Activated T-helper 1 cell treated with anti-CD3 and anti-CD28 coated beads, Interleukin-2, amount 50 U/mL, for 16 hours (primary cell): ENCODE results near the gene NOL4L.

Experiments
- DNase-seq, 2 donors: peaks; one replicate each; pipeline ENCODE4 v3.0.0-alpha.2; 2020; ENCODE audit warnings: low read depth in 1 of 2, low spot score in 1 of 2

The NOL4L gene

GRCh38 chr20:32541323-32542258 lies 43.5 kb downstream of the NOL4L start:
- no peak for DNase-seq

GRCh38 chr20:32539817-32540675 lies 45.1 kb downstream of the NOL4L start:
- DNase-seq: peak; percentile 47 to 51

- no peak for DNase-seq
Measured at GRCh38 chr20:32539026-32539816, 45.9 kb downstream of the NOL4L start.

GRCh38 chr20:32538526-32538939 lies 46.6 kb downstream of the NOL4L start:
- no peak for DNase-seq

GRCh38 chr20:32537657-32538525 lies 47.2 kb downstream of the NOL4L start:
- DNase-seq: no peak

GRCh38 chr20:32536851-32537656 lies 48.1 kb downstream of the NOL4L start:
- peak; percentile 33 to 50 for DNase-seq

- DNase-seq: peak; percentile 66 to 67
Measured at GRCh38 chr20:32535953-32536823, 48.9 kb downstream of the NOL4L start.

GRCh38 chr20:32535316-32535952 lies 49.7 kb downstream of the NOL4L start:
- no peak for DNase-seq

GRCh38 chr20:32534661-32535240 lies 50.4 kb downstream of the NOL4L start:
- DNase-seq: peak; percentile 33 to 44

GRCh38 chr20:32533732-32534131 lies 51.4 kb downstream of the NOL4L start:
- no peak for DNase-seq

GRCh38 chr20:32532246-32532645 lies 52.9 kb downstream of the NOL4L start:
- DNase-seq: no peak

- no peak for DNase-seq
Measured at GRCh38 chr20:32528905-32529670, 56.0 kb downstream of the NOL4L start.

GRCh38 chr20:32528171-32528891 lies 56.8 kb downstream of the NOL4L start:
- no peak for DNase-seq

- DNase-seq: no peak
Measured at GRCh38 chr20:32527447-32528055, 57.6 kb downstream of the NOL4L start.

- no peak for DNase-seq
Measured at GRCh38 chr20:32527052-32527446, 58.1 kb downstream of the NOL4L start.

- no peak for DNase-seq
Measured at GRCh38 chr20:32526541-32526940, 58.6 kb downstream of the NOL4L start.
